Hepatocyte (in vitro differentiated cells): ENCODE data around the gene KCNQ5.

Source experiments
- EZH2 ChIP-seq: fragments of 200-600 bp; sonication (generic); IDR thresholded peaks from 2 replicates; pipeline ENCODE4 v1.6.1; 2016; ENCODE audit warnings: antibody characterized with exemption, mild to moderate bottlenecking, borderline replicate concordance
- TF ChIP-seq, protein P1 (sequence below): fragments of 200-600 bp; sonication (generic); IDR thresholded peaks from 2 replicates; pipeline ENCODE4 v1.5.1; 2016; ENCODE audit warnings: antibody characterized with exemption, mild to moderate bottlenecking; ENCODE audit not compliant: poor library complexity

DNA sequence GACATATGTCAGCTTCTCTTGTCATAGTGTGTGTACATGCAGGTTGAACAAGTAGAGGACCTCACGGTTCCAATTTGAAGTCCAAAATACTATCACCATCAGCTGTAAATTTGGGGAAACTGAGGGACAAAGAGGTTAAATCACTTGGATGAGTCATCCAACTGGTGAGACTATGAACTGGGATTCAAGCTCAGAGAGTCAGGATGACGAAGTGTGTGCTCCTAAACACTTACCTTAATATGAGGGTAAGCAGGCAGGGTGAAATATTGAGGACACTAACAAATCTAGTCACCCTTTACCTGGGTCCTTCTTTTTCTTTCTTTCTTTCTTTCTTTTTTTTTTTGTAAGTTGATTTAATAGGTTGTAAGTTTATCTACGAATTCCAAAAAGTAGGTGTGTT is 198.3 kb downstream of the KCNQ5 start:
- TF ChIP-seq, protein P1, sequence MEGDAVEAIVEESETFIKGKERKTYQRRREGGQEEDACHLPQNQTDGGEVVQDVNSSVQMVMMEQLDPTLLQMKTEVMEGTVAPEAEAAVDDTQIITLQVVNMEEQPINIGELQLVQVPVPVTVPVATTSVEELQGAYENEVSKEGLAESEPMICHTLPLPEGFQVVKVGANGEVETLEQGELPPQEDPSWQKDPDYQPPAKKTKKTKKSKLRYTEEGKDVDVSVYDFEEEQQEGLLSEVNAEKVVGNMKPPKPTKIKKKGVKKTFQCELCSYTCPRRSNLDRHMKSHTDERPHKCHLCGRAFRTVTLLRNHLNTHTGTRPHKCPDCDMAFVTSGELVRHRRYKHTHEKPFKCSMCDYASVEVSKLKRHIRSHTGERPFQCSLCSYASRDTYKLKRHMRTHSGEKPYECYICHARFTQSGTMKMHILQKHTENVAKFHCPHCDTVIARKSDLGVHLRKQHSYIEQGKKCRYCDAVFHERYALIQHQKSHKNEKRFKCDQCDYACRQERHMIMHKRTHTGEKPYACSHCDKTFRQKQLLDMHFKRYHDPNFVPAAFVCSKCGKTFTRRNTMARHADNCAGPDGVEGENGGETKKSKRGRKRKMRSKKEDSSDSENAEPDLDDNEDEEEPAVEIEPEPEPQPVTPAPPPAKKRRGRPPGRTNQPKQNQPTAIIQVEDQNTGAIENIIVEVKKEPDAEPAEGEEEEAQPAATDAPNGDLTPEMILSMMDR: no peak
- TF ChIP-seq EZH2: no peak
